H1 (cell line): ENCODE results near the gene PSME2.

Experiments used
- CEBPB ChIP-seq: IDR thresholded peaks from 2 replicates; pipeline ENCODE4 v1.6.1; 2012; ENCODE audit warnings: low read depth, low read length
- CTCF ChIP-seq, 3 experiments: IDR thresholded peaks; 1 replicate in 2 of 3; 2 replicates in 1 of 3; pipeline versions ENCODE4 v1.5.1 to v1.6.1; 2011; ENCODE audit warnings: low read length in 3 of 3, mild to moderate bottlenecking in 3 of 3, inconsistent platforms in 2 of 3, low read depth in 1 of 3, moderate library complexity in 1 of 3; ENCODE audit not compliant: insufficient read depth in 1 of 3; ENCODE audit errors: control extremely low read depth in 1 of 3
- EZH2 ChIP-seq: fragments of 200-600 bp; sonication (generic); IDR thresholded peaks from 2 replicates; pipeline ENCODE4 v1.7.1; 2012; ENCODE audit warnings: low read depth, mild to moderate bottlenecking, moderate library complexity, low read length, inconsistent platforms; ENCODE audit not compliant: severe bottlenecking
- KDM5A ChIP-seq: fragments of 200-600 bp; IDR thresholded peaks from 2 replicates; pipeline ENCODE4 v1.7.1; 2012; ENCODE audit warnings: mild to moderate bottlenecking, low read length, inconsistent platforms, mixed read lengths
- MAX ChIP-seq: IDR thresholded peaks from 2 replicates; pipeline ENCODE4 v1.6.1; 2012; ENCODE audit warnings: inconsistent platforms
- POLR2A ChIP-seq, 2 experiments: IDR thresholded peaks; 1 replicate in 1 of 2; 2 replicates in 1 of 2; pipeline ENCODE4 v1.6.1; 2011; ENCODE audit warnings: low read depth in 2 of 2, low read length in 2 of 2, mild to moderate bottlenecking in 2 of 2; ENCODE audit errors: control extremely low read depth in 1 of 2
- POLR2AphosphoS5 ChIP-seq: IDR thresholded peaks from 2 replicates; pipeline ENCODE4 v1.6.1; 2011; ENCODE audit warnings: low read depth, low read length
- RAD21 ChIP-seq, 2 experiments: IDR thresholded peaks in 1 of 2; conservative IDR thresholded peaks in 1 of 2; 2 replicates each; pipeline ENCODE4 v1.6.1; 2011; ENCODE audit warnings: low read depth in 2 of 2, low read length in 2 of 2, improper control_type of control experiment in 1 of 2, inconsistent platforms in 1 of 2, mild to moderate bottlenecking in 1 of 2, moderate library complexity in 1 of 2
- RFX5 ChIP-seq: IDR thresholded peaks from 2 replicates; pipeline ENCODE4 v1.6.1; 2011; ENCODE audit warnings: low read depth, low read length, improper control_type of control experiment, borderline replicate concordance
- TAF1 ChIP-seq: IDR thresholded peaks from 2 replicates; pipeline ENCODE4 v1.6.1; 2011; ENCODE audit warnings: mild to moderate bottlenecking, low read depth, low read length
- TAF7 ChIP-seq: optimal IDR thresholded peaks from 2 replicates; pipeline ENCODE3; 2011; ENCODE audit warnings: low read depth, mild to moderate bottlenecking, inconsistent platforms, low read length, moderate library complexity, borderline replicate concordance

DNA sequence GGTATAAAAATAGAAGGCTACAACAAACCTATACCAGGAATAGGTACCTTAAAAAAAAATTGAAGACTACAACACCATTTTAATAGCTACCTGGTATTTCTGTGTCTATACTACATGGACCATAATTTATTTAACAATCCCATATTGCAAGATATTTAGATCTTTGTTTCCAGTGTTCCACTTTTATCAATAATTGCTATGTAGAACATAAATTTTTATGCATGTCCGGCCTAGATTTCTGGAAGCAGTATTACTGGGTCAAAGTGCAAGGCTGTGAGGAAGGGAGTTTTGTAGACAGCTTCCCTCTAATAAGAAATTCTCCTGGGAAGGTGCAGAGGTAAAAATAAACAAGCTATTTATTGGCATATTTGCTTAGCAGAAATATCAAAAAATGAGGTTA, 35.9 kb downstream of the PSME2 start:
- TF ChIP-seq TAF1 = no peak
- TF ChIP-seq CTCF (IDR thresholded peaks at IDR 0.05; ENCODE audit: control extremely low read depth in 1 of 3, insufficient read depth in 1 of 3, low read depth in 1 of 3, low read length in 3 of 3) = no peak
- TF ChIP-seq EZH2 = no peak
- no peak for TF ChIP-seq CEBPB
- TF ChIP-seq KDM5A = no peak
- no peak for TF ChIP-seq TAF7
- no peak for TF ChIP-seq RFX5
- no peak for TF ChIP-seq POLR2A (IDR thresholded peaks at IDR 0.05; ENCODE audit: control extremely low read depth in 1 of 2, low read depth in 2 of 2, low read length in 2 of 2)
- TF ChIP-seq MAX = no peak
- no peak for TF ChIP-seq POLR2AphosphoS5
- TF ChIP-seq RAD21 (IDR thresholded peaks at IDR 0.05 in 1 of 2, conservative IDR thresholded peaks at IDR 0.05 in 1 of 2; ENCODE audit: low read depth in 2 of 2, low read length in 2 of 2) = no peak
